Measurements from ENCODE around the gene PEX14. TPM values are rescaled to one million over a fixed set of nuclear protein-coding genes. Genes with fewer than 3 reads are reported as not detected.

PEX14 gene
- total and polyA plus RNA-seq, 2 experiments from 2014 or later, result 10.0 to 20.9 TPM

DNA sequence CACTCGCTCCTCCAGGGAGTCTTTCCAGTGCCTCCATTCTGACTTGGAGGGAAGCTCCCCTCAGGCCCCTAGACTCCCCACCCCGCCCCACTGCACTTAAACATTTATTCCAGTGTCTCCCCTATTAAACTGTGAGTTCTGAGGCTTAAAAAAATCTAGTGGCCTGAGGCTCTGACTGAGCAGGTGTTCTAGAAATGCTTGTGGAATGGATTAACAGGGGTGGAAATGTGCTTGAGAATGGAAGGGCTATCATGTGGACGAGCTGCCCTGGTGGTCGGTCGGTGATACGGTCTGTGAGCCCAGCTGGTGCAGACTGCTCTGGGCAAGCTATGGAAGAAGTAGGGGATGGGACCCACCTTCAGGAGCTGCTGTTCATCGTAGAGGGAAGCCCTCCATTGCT lies 130.2 kb downstream of the PEX14 start:
- no peaks in the 10 kb centered on the region for H3K9me3 ChIP-seq (ENCODE audit: low read depth)
- no peaks in the 10 kb centered on the region for H4K20me1 ChIP-seq (ENCODE audit: insufficient read depth, poor library complexity, severe bottlenecking)
- DNase-seq (ENCODE audit: low spot score), result no peak
- H3K4me1 ChIP-seq (ENCODE audit: insufficient read depth), result peaks cover 17% of the 10 kb centered on the region
- over 99% methylated on average over 7 of the region's 7 CpGs for WGBS (ENCODE audit: low lambda C conversion rate, missing lambda C conversion rate)
- H3K27me3 ChIP-seq, result no peaks in the 10 kb centered on the region
- no peak overlapping the region for H2AFZ ChIP-seq
- no peak overlapping the region for H3K27ac ChIP-seq
- no peaks in the 10 kb centered on the region for H3K36me3 ChIP-seq (replicated peaks; ENCODE audit: insufficient read depth, low read depth)
- no peaks in the 10 kb centered on the region for H3K79me2 ChIP-seq
- H3K4me2 ChIP-seq, result no peak overlapping the region
- no peaks in the 10 kb centered on the region for H3K9me2 ChIP-seq (replicated peaks; ENCODE audit: insufficient read depth)
- no peak for TF ChIP-seq EZH2phosphoT487 (IDR thresholded peaks at IDR 0.05; ENCODE audit: low read depth, severe bottlenecking, unreplicated experiment)
- no peak overlapping the region for H3K4me3 ChIP-seq

GRCh38 chr1:10606064-10606463 lies 131.3 kb downstream of the PEX14 start:
- Histone ChIP-seq H3K27ac (no peak overlapping the region), H3K9me2 (replicated peaks; ENCODE audit: insufficient read depth) (no peaks in the 10 kb centered on the region), H3K9me3 (ENCODE audit: low read depth) (no peaks in the 10 kb centered on the region), H3K4me1 (ENCODE audit: insufficient read depth) (peaks cover 11% of the 10 kb centered on the region), H4K20me1 (ENCODE audit: insufficient read depth, poor library complexity, severe bottlenecking) (no peaks in the 10 kb centered on the region), H3K4me2 (no peak overlapping the region), H3K27me3 (no peaks in the 10 kb centered on the region), H2AFZ (no peak overlapping the region), H3K36me3 (replicated peaks; ENCODE audit: insufficient read depth, low read depth) (no peaks in the 10 kb centered on the region), H3K79me2 (peaks cover 6% of the 10 kb centered on the region), H3K4me3 (no peak overlapping the region)
- WGBS (ENCODE audit: low lambda C conversion rate, missing lambda C conversion rate), result 84% methylated on average over 7 of the region's 7 CpGs
- TF ChIP-seq EZH2phosphoT487 (IDR thresholded peaks at IDR 0.05; ENCODE audit: low read depth, severe bottlenecking, unreplicated experiment), result no peak
- no peak for TF ChIP-seq EZH2 (IDR thresholded peaks at IDR 0.05; ENCODE audit: borderline replicate concordance)
- TF ChIP-seq, protein P1, sequence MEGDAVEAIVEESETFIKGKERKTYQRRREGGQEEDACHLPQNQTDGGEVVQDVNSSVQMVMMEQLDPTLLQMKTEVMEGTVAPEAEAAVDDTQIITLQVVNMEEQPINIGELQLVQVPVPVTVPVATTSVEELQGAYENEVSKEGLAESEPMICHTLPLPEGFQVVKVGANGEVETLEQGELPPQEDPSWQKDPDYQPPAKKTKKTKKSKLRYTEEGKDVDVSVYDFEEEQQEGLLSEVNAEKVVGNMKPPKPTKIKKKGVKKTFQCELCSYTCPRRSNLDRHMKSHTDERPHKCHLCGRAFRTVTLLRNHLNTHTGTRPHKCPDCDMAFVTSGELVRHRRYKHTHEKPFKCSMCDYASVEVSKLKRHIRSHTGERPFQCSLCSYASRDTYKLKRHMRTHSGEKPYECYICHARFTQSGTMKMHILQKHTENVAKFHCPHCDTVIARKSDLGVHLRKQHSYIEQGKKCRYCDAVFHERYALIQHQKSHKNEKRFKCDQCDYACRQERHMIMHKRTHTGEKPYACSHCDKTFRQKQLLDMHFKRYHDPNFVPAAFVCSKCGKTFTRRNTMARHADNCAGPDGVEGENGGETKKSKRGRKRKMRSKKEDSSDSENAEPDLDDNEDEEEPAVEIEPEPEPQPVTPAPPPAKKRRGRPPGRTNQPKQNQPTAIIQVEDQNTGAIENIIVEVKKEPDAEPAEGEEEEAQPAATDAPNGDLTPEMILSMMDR (IDR thresholded peaks at IDR 0.05; ENCODE audit: poor library complexity), result no peak
- DNase-seq (ENCODE audit: low spot score), result no peak

- Histone ChIP-seq H3K4me2 (no peak overlapping the region), H3K4me3 (no peak overlapping the region), H3K27me3 (no peaks in the 10 kb centered on the region), H4K20me1 (ENCODE audit: insufficient read depth, poor library complexity, severe bottlenecking) (no peaks in the 10 kb centered on the region), H3K9me2 (replicated peaks; ENCODE audit: insufficient read depth) (no peaks in the 10 kb centered on the region), H3K9me3 (ENCODE audit: low read depth) (no peaks in the 10 kb centered on the region), H3K27ac (no peak overlapping the region), H2AFZ (no peak overlapping the region), H3K79me2 (peaks cover 6% of the 10 kb centered on the region), H3K4me1 (ENCODE audit: insufficient read depth) (peaks cover 7% of the 10 kb centered on the region), H3K36me3 (replicated peaks; ENCODE audit: insufficient read depth, low read depth) (no peaks in the 10 kb centered on the region)
- WGBS (ENCODE audit: low lambda C conversion rate, missing lambda C conversion rate), result 63% methylated on average over 3 of the region's 3 CpGs
- TF ChIP-seq, protein P1 (IDR thresholded peaks at IDR 0.05; ENCODE audit: poor library complexity), result no peak
- TF ChIP-seq EZH2 (IDR thresholded peaks at IDR 0.05; ENCODE audit: borderline replicate concordance) (no peak), EZH2phosphoT487 (IDR thresholded peaks at IDR 0.05; ENCODE audit: low read depth, severe bottlenecking, unreplicated experiment) (no peak)
- peak; percentile 42 for DNase-seq (ENCODE audit: low spot score)
Observed at GRCh38 chr1:10607228-10607627, 132.5 kb downstream of the PEX14 start.

DNA sequence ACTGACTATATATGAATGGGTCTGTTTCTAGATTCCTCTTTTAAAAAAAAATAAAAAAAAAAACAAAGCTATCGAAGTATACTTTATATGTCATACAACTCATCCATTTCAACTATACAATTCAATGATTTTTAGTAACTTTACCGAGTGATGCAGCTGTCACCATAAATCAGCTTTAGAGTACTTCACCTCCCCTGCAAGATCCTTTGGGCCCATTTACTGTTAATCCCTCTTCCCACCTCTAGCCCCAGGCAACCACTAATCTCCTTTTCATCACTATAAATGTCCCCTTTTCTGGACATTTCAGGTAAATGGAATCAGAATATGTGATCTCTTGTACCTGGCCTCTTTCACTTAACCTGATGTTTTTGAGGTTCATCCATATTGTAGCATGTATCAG lies 133.9 kb downstream of the PEX14 start:
- Histone ChIP-seq H3K4me2 (no peak overlapping the region), H3K27me3 (no peaks in the 10 kb centered on the region), H3K4me1 (ENCODE audit: insufficient read depth) (no peaks in the 10 kb centered on the region), H3K27ac (no peak overlapping the region), H3K9me3 (ENCODE audit: low read depth) (no peaks in the 10 kb centered on the region), H2AFZ (no peak overlapping the region), H3K79me2 (peaks cover 6% of the 10 kb centered on the region), H3K36me3 (replicated peaks; ENCODE audit: insufficient read depth, low read depth) (no peaks in the 10 kb centered on the region), H3K4me3 (no peak overlapping the region), H4K20me1 (ENCODE audit: insufficient read depth, poor library complexity, severe bottlenecking) (no peaks in the 10 kb centered on the region), H3K9me2 (replicated peaks; ENCODE audit: insufficient read depth) (no peaks in the 10 kb centered on the region)
- DNase-seq (ENCODE audit: low spot score), result no peak
- 80% methylated on average over 2 of the region's 2 CpGs for WGBS (ENCODE audit: low lambda C conversion rate, missing lambda C conversion rate)
- TF ChIP-seq, protein P1 (IDR thresholded peaks at IDR 0.05; ENCODE audit: poor library complexity), result no peak
- TF ChIP-seq EZH2phosphoT487 (IDR thresholded peaks at IDR 0.05; ENCODE audit: low read depth, severe bottlenecking, unreplicated experiment), result no peak
- TF ChIP-seq EZH2 (IDR thresholded peaks at IDR 0.05; ENCODE audit: borderline replicate concordance), result no peak

All from hepatocyte (in vitro differentiated cells).